Stimulated activated memory B cell treated with anti-CD40 and anti-IgM and Interleukin-4, amounts not matched to agents 10 μg/mL and 1 μg/mL and 100 μg/mL, for 72 hours (primary cell): Measurements from ENCODE around the gene NOTCH2.
A peak's percentile ranks its signal among the peaks of the same experiment; 100 is the strongest.

Experiments used
- ATAC-seq: fragments of 150-1000 bp; cut with Tn5 transposase; 2 replicates; pipeline ENCODE4 v1.10.0; 2021
- H3K27ac Mint-ChIP-seq: one replicate; pipeline ENCODE4 v1.8.0; 2022; ENCODE audit warnings: mild to moderate bottlenecking, mixed read lengths
- H3K27me3 Mint-ChIP-seq: one replicate; pipeline ENCODE4 v1.8.0; 2022; ENCODE audit warnings: mixed read lengths
- H3K36me3 Mint-ChIP-seq: one replicate; pipeline ENCODE4 v1.8.0; 2022; ENCODE audit warnings: mixed read lengths
- H3K4me1 Mint-ChIP-seq: one replicate; pipeline ENCODE4 v1.8.0; 2022; ENCODE audit warnings: mixed read lengths
- H3K4me3 Mint-ChIP-seq: one replicate; pipeline ENCODE4 v1.8.0; 2022; ENCODE audit warnings: mild to moderate bottlenecking, moderate library complexity, mixed read lengths
- H3K9me3 Mint-ChIP-seq: one replicate; pipeline ENCODE4 v1.8.0; 2022; ENCODE audit warnings: mixed read lengths

The NOTCH2 gene

DNA sequence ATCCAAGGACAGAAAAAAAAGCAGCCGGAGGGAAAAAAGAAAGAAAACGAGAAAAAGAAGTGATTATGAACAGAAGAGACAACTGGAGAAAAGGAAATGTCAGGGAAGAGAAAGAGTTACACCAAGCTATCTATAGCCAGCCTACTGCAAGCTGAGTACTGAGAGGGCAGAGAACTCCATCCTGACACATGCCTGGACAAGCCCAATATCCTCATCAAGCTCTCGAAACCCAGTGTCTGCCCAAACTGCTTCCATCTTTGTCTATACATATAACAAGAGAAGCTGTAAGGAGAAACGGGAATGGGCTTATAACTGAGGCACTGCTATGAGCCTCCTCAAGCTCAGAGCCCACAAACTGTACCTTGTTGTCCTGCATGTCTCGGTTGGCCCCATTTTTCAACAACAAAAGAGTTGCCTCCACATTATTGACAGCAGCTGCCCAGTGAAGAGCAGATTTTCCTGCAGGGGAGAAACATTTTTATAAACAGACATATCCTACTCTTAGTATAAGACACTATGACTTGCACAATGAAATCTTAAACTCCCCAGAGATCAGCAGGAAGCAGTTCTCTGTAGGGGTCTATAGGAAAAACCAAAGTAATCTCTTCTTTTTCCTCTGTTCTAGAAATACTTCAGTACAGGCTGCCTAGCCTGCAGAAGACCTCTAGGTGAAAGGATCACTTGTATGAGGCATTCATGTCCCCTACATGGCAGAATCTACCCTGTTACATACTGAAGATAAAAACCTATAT, 152.0 kb downstream of the NOTCH2 start:
- H3K9me3 Mint-ChIP-seq: no peaks in the 10 kb centered on the region
- peak overlapping the region; percentile 2 for H3K27ac Mint-ChIP-seq
- no peak overlapping the region for H3K4me3 Mint-ChIP-seq
- no peak for ATAC-seq
- peaks cover 85% of the 10 kb centered on the region for H3K36me3 Mint-ChIP-seq
- no peaks in the 10 kb centered on the region for H3K4me1 Mint-ChIP-seq
- no peaks in the 10 kb centered on the region for H3K27me3 Mint-ChIP-seq

DNA sequence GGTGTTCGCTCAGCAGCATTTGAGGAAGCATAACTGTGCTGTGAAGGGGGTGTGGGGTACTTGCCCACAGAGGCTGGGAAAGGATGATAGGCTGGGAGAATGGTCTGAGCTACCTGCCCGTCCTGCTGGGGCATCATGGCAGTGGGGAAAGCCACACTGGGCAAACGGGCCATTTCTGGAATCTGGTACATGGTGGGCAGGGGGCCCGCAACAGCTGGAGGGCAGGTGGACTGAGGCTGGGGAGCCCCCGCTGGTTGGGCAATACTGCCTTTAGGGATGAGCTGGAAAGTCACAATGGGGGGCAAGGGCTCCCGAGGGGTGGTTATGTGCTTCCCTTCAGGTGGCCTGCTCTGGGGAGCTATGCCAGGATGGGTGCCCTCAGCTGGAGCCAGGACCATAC, 153.9 kb downstream of the NOTCH2 start:
- H3K9me3 Mint-ChIP-seq: no peaks in the 10 kb centered on the region
- ATAC-seq: no peak
- H3K4me3 Mint-ChIP-seq: no peak overlapping the region
- H3K4me1 Mint-ChIP-seq: no peaks in the 10 kb centered on the region
- no peak overlapping the region for H3K27ac Mint-ChIP-seq
- no peaks in the 10 kb centered on the region for H3K27me3 Mint-ChIP-seq
- H3K36me3 Mint-ChIP-seq: peaks cover 75% of the 10 kb centered on the region

DNA sequence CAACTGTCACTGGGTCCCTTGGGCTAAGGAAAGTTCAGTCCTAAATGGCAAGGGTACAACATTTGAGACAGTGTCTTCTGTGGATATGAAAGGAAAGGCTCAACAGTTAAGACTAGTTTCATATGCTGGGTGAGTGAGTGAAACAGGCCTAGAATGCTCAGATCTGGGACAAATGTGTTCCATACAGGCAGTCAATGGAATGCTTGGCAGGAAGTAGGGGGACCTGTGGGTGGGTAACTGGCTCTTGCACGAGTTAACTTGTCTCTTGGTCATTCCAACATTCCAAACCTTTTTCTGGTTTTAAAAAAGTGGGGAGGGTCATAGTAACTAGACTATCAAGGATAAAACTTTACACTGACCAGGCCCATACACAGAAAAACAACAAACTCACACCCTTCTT, 155.4 kb downstream of the NOTCH2 start:
- H3K4me3 Mint-ChIP-seq: no peak overlapping the region
- no peaks in the 10 kb centered on the region for H3K27me3 Mint-ChIP-seq
- no peaks in the 10 kb centered on the region for H3K9me3 Mint-ChIP-seq
- no peak for ATAC-seq
- H3K27ac Mint-ChIP-seq: no peak overlapping the region
- H3K4me1 Mint-ChIP-seq: no peaks in the 10 kb centered on the region
- H3K36me3 Mint-ChIP-seq: peaks cover 63% of the 10 kb centered on the region

DNA sequence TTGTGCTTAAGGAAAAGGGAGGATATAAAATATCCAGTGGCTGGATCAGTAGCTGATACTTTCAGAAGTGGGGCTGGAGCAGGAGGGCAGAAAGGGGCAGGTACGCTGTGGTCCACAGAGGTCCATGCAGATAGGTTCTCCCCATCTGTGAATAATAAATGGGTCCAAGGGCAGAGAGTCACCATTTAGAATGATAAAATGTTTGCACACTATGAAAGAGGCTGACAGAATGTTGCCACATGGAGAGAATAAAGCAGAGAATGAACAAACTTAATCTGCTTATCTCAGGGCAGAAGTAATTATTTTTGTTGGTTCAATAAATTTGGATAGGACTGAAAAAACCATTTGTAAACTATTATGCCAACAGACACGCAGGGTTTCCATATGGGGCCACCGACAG, 156.5 kb downstream of the NOTCH2 start:
- Mint-ChIP-seq H3K27ac (no peak overlapping the region), H3K4me1 (no peaks in the 10 kb centered on the region), H3K36me3 (peaks cover 53% of the 10 kb centered on the region), H3K27me3 (no peaks in the 10 kb centered on the region), H3K4me3 (no peak overlapping the region), H3K9me3 (no peaks in the 10 kb centered on the region)
- ATAC-seq: no peak

- Mint-ChIP-seq H3K27ac (no peak overlapping the region), H3K4me3 (no peak overlapping the region), H3K9me3 (no peaks in the 10 kb centered on the region), H3K36me3 (peaks cover 46% of the 10 kb centered on the region), H3K27me3 (no peaks in the 10 kb centered on the region), H3K4me1 (no peaks in the 10 kb centered on the region)
- ATAC-seq: no peak
Measured at GRCh38 chr1:119911775-119912174, 157.7 kb downstream of the NOTCH2 start.

DNA sequence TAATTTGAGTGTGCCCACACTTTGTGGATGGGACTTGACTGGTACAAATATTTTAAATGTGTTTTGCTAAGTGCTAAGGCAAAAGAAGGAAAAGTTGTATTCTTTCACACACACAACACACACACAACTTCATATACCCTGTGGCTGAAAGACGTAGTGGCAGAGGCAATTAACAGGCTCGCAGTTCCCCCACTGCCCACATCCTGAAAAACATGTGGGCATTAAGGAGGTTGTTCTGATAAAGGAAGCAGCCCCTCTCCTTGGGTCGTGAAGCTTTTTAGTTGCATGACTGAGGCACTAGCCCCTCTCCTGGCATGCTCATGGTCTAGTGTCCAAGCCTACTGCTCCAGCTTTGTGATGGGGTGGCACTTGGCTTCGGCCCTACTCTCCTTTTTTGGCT, 158.8 kb downstream of the NOTCH2 start:
- H3K4me1 Mint-ChIP-seq: no peaks in the 10 kb centered on the region
- H3K4me3 Mint-ChIP-seq: no peak overlapping the region
- H3K36me3 Mint-ChIP-seq: peaks cover 40% of the 10 kb centered on the region
- ATAC-seq: no peak
- H3K27ac Mint-ChIP-seq: no peak overlapping the region
- H3K9me3 Mint-ChIP-seq: peaks cover 5% of the 10 kb centered on the region
- peaks cover 10% of the 10 kb centered on the region for H3K27me3 Mint-ChIP-seq

DNA sequence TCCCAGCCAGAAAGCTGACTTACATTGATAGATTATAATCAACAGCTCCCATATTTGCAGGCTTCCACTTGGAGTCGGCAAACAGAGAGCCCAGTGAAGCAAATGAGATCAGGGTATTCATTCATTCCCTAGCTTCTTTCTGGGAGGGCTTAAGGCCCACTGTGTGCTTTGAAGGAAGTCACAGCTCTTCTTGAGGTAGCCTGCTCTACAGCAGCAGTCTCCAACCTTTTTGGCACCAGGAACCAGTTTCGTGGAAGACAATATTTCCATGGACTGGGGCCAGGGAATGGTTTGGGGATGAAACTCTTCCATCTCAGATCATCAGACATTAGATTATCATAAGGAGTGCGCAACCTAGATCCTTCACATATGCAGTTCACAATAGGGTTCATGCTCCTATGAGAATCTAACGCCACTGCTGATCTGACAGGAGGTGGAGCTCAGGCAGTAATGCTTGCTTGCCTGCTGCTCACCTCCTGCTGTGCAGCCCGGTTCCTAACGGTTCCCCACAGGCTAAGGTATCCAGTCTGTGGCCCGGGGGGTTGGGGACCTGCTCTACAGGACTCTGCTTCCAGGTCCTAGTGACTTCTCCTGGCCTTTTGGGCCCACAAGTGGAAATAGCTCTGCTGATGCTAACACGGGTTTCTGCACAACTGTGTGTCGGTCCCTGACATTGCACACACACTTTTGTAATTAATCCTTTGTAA, 159.4 kb downstream of the NOTCH2 start:
- Mint-ChIP-seq H3K27ac (no peak overlapping the region), H3K27me3 (peaks cover 11% of the 10 kb centered on the region), H3K36me3 (peaks cover 36% of the 10 kb centered on the region), H3K4me3 (no peak overlapping the region), H3K4me1 (no peaks in the 10 kb centered on the region), H3K9me3 (peaks cover 5% of the 10 kb centered on the region)
- no peak for ATAC-seq

DNA sequence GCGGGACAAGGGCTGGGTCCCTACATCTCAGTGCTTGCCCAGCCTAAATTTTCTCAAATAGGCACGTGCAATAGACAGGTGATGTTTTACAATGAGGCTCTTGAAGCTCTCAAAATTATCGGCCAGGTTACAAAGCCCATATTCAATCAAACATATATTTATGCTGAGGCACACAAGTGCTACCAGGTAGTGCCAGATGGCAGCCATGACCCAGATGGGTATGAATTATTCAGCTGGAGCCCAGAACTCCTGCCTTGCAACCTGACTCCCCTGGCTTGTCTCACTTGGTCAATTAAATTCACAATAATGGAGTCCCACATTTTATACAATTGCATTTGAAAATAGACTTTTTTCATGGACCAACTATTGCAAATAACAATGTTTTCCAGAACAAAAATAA, 160.8 kb downstream of the NOTCH2 start:
- H3K4me1 Mint-ChIP-seq: no peaks in the 10 kb centered on the region
- H3K27ac Mint-ChIP-seq: no peak overlapping the region
- no peak overlapping the region for H3K4me3 Mint-ChIP-seq
- H3K36me3 Mint-ChIP-seq: peaks cover 22% of the 10 kb centered on the region
- H3K27me3 Mint-ChIP-seq: peaks cover 16% of the 10 kb centered on the region
- no peak for ATAC-seq
- peaks cover 8% of the 10 kb centered on the region for H3K9me3 Mint-ChIP-seq

DNA sequence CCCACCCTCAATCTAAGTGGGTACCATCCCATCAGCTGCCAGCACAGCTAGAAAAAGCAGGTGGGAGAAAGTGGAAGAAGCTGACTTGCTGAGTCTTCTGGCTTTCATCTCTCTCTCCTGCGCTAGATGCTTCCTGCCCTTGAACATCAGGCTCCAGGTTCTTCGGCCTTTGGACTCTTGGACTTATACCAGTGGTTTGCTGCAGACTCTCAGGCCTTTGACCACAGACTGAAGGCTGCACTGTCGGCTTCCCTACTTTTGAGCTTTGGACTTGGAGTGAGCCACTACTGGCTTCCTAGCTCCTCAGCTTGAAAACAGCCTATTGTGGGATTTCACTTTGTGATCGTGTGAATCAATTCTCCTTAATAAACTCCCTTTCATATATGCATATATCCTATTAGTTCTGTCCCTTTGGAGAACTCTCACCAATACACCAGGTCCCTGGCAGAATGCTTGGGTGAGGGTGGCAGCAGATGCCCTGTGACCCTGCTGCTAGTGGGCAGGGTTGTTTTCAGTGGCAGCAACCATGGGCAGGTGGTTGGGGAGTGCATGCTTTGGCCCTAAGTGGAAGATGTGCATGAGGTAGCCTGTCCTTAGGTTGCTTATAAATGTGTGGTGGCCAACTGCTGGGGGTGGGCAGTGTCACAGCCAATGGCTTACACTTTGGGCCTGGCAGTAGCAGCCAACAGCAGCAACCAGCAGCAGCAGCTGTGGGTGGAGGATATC, 162.4 kb downstream of the NOTCH2 start:
- Mint-ChIP-seq H3K9me3 (peaks cover 8% of the 10 kb centered on the region), H3K27ac (no peak overlapping the region), H3K36me3 (peaks cover 8% of the 10 kb centered on the region), H3K4me3 (no peak overlapping the region), H3K27me3 (peaks cover 19% of the 10 kb centered on the region), H3K4me1 (no peaks in the 10 kb centered on the region)
- ATAC-seq: peak; percentile 16

GRCh38 chr1:119903443-119903835, 166.0 kb downstream of the NOTCH2 start:
- no peak overlapping the region for H3K4me3 Mint-ChIP-seq
- peaks cover 19% of the 10 kb centered on the region for H3K27me3 Mint-ChIP-seq
- no peak for ATAC-seq
- H3K36me3 Mint-ChIP-seq: peaks cover 7% of the 10 kb centered on the region
- H3K27ac Mint-ChIP-seq: no peak overlapping the region
- no peaks in the 10 kb centered on the region for H3K4me1 Mint-ChIP-seq
- peaks cover 8% of the 10 kb centered on the region for H3K9me3 Mint-ChIP-seq

- ATAC-seq: peak; percentile 20
- no peak overlapping the region for H3K27ac Mint-ChIP-seq
- H3K27me3 Mint-ChIP-seq: peaks cover 19% of the 10 kb centered on the region
- peaks cover 8% of the 10 kb centered on the region for H3K9me3 Mint-ChIP-seq
- H3K4me3 Mint-ChIP-seq: no peak overlapping the region
- H3K36me3 Mint-ChIP-seq: peaks cover 7% of the 10 kb centered on the region
- no peaks in the 10 kb centered on the region for H3K4me1 Mint-ChIP-seq
Measured at GRCh38 chr1:119902775-119903442, 166.6 kb downstream of the NOTCH2 start.

DNA sequence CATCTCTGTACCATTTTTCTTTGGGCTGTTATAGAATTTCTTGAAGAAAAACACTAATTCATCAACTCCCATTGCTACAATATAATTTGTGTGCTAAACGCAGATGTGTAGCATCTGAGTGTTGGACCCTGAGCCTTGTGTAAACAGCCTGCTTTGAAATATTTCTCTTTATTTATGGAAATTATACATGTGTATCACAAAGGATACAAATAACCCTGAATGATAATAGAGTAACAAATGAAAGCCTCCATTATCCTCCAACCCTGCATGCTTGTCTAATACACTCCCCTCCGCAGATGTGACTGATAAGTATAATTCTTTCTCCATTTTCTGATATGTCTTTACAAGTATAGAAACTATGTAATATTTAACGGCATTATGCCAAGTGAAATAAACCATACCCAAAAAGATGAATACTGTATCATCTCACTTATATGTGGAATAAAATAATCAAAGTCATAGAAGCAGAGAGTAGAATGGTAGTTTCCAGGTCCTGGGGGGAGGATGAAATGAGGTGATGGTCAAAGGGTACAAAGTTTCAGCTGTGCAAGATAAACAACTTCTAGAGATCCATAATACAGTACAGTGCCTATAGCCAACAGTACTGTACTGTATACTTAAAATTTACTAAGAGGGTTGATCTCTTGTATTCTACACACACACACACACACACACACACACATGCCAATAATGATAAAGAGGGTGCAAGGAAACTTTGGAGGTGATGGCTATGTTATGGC, 170.3 kb downstream of the NOTCH2 start:
- Mint-ChIP-seq H3K4me3 (no peak overlapping the region), H3K27me3 (peaks cover 17% of the 10 kb centered on the region), H3K36me3 (no peaks in the 10 kb centered on the region), H3K9me3 (no peaks in the 10 kb centered on the region), H3K4me1 (no peaks in the 10 kb centered on the region), H3K27ac (no peak overlapping the region)
- ATAC-seq: no peak

- ATAC-seq: no peak
- no peaks in the 10 kb centered on the region for H3K4me1 Mint-ChIP-seq
- H3K4me3 Mint-ChIP-seq: no peak overlapping the region
- H3K36me3 Mint-ChIP-seq: no peaks in the 10 kb centered on the region
- H3K27me3 Mint-ChIP-seq: peaks cover 11% of the 10 kb centered on the region
- H3K27ac Mint-ChIP-seq: no peak overlapping the region
- no peaks in the 10 kb centered on the region for H3K9me3 Mint-ChIP-seq
Measured at GRCh38 chr1:119898530-119898929, 170.9 kb downstream of the NOTCH2 start.

DNA sequence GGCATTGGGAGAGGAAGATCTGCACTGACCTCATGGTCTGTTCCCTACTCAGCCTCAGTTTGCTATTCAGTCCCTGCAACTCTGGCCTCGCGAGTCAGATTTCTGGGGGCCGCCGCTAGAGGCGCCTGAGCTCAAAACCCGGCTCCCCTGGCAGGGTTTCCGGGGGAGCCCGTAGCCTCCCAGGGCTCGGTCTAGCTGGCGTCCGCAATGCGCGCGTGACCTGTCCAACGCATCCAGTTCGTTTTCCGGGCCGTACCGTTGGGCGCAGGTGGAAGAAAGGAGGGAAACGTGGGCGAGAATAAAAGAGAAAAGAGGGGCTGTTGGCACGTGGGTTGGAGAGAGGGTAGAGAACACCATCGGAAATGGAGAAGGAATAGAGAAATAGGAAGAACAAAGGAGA, 173.2 kb downstream of the NOTCH2 start, which contains the start of gene ADAM30:
Gene ADAM30, minus strand, starts transcription at position 213 of the 400 bp plus-strand sequence. Its CDS starts 179 bp downstream, at position 34.
- H3K4me1 Mint-ChIP-seq: no peaks in the 10 kb centered on the region
- no peaks in the 10 kb centered on the region for H3K36me3 Mint-ChIP-seq
- no peak for ATAC-seq
- H3K27ac Mint-ChIP-seq: no peak within 1 kb of the TSS
- no peaks in the 10 kb centered on the region for H3K9me3 Mint-ChIP-seq
- H3K4me3 Mint-ChIP-seq: no peak within 1 kb of the TSS
- peaks cover 13% of the 10 kb centered on the region for H3K27me3 Mint-ChIP-seq
